Activated naive CD4-positive, alpha-beta T cell treated with anti-CD3 and anti-CD28 coated beads, Interleukin-2, amount 50 U/mL, for 72 hours (primary cell): ENCODE data around the gene FIGLA. TPM values are rescaled to one million over a fixed set of nuclear protein-coding genes. Genes with fewer than 3 reads are reported as not detected.
"Not testable (repeated sequence)": the region's sequence is repeated elsewhere in the genome, so short reads cannot be mapped to it uniquely, and the experiment has no call there.

Source experiments
- ATAC-seq, 2 donors: fragments of 150-1000 bp; cut with Tn5 transposase; 2 replicates each; pipeline ENCODE4 v1.10.0; 2021; ENCODE audit warnings: mild to moderate bottlenecking in 2 of 2, moderate library complexity in 2 of 2
- DNase-seq, 2 donors: peaks; one replicate each; pipeline ENCODE4 v3.0.0; 2021 to 2022; ENCODE audit warnings: low spot score in 2 of 2
- H3K27ac Mint-ChIP-seq, 2 donors: one replicate each; pipeline ENCODE4 v1.8.0; 2022; ENCODE audit warnings: mild to moderate bottlenecking in 2 of 2, mixed read lengths in 2 of 2
- H3K36me3 Mint-ChIP-seq, 2 donors: one replicate each; pipeline ENCODE4 v1.8.0; 2022; ENCODE audit warnings: mixed read lengths in 2 of 2
- H3K9me3 Mint-ChIP-seq, 2 donors: one replicate each; pipeline ENCODE4 v1.8.0; 2022; ENCODE audit warnings: mixed read lengths in 2 of 2
- total RNA-seq, 2 donors: library from RNA; stranded (reverse); gene quantifications; one replicate each; pipeline ENCODE4 v1.2.3, GENCODE V29; 2022

FIGLA gene
- total RNA-seq, 2 donors from 2014 or later = not detected

DNA sequence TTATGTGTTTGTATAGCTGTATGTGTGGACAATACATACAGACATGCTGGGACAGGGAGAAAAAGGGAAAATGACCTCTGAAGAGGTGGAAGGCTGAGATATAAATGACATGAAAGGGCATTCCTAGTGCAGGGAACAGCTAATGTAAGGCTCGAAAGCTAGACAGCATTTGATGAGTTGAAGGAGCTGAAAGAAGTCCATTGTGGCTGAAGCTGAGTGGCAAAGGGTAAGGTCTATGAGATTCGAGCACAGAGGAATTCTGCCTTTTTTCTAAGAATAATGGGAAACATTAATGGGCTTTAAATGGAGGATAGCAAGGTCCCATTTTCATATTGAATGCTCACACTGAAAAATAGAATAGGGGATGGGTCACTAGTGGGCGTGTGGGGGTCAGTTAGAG, 46.0 kb downstream of the FIGLA start:
- peak overlapping the region in 1 of 2 donors; percentile 2 for H3K27ac Mint-ChIP-seq
- H3K9me3 Mint-ChIP-seq = peaks cover 6 to 8% of the 10 kb centered on the region in 2 donors
- no peak for ATAC-seq
- DNase-seq = no peak
- peaks cover 9 to 22% of the 10 kb centered on the region in 2 donors for H3K36me3 Mint-ChIP-seq

DNA sequence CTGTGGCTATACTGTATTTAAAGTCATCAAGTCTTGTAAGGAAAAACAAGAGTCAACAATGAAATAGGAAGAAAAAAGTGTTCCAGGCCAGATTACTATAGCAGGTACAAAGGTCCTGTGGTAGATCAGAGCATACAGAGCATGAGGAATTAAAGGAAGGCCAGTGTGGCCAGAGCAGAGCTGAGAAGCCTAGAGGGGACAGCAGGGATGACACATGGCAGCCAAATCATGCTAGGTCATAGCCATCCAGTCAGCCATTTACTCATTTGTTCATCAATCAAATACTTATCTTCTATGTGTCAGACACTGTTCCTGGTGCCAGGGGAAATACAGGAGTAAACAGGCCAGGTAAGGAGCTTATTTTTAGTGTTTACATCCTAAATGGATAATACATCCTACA, 46.8 kb downstream of the FIGLA start:
- Mint-ChIP-seq H3K27ac (no peak overlapping the region), H3K9me3 (peaks cover 6 to 8% of the 10 kb centered on the region in 2 donors), H3K36me3 (peaks cover 10 to 17% of the 10 kb centered on the region in 2 donors)
- DNase-seq (no peak), ATAC-seq (no peak)

DNA sequence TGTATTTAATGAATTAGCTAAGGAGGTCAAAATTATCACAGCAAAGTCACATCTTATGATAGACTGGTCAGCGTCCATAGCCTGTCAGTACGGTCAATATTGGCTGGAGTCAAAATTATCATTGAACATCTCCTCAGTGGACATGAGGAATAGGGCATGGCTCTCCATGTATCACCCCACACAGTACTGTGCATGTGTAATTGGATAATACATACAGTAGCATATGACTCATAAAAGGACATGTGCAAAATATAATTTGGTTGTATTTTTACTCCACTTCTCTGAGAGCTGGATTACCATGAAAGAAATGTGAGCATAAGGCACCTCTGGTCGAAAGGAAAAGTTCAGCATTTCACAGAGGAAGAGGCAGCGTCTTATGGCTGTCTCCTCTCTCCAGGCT, 47.4 kb downstream of the FIGLA start:
- H3K9me3 Mint-ChIP-seq = peaks cover 6 to 8% of the 10 kb centered on the region in 2 donors
- no peak for ATAC-seq
- H3K27ac Mint-ChIP-seq = no peak overlapping the region
- DNase-seq = no peak
- peaks cover 10 to 11% of the 10 kb centered on the region in 2 donors for H3K36me3 Mint-ChIP-seq

- H3K9me3 Mint-ChIP-seq, H3K36me3 Mint-ChIP-seq, DNase-seq, H3K27ac Mint-ChIP-seq, ATAC-seq: not testable (repeated sequence)
Observed at GRCh38 chr2:70739492-70739891, 51.0 kb downstream of the FIGLA start.

GRCh38 chr2:70738159-70738558, 52.3 kb downstream of the FIGLA start:
- H3K27ac Mint-ChIP-seq = no peak overlapping the region
- ATAC-seq (no peak), DNase-seq (no peak)
- H3K9me3 Mint-ChIP-seq = peaks cover 3 to 4% of the 10 kb centered on the region in 2 donors
- H3K36me3 Mint-ChIP-seq = peaks cover 0 to 4% of the 10 kb centered on the region in 2 donors

GRCh38 chr2:70735071-70735470, 55.4 kb downstream of the FIGLA start:
- ATAC-seq (peak in 1 of 2 donors; percentile 49), DNase-seq (no peak)
- H3K36me3 Mint-ChIP-seq = peaks cover 0 to 4% of the 10 kb centered on the region in 2 donors
- H3K27ac Mint-ChIP-seq = no peak overlapping the region
- peaks cover 3 to 4% of the 10 kb centered on the region in 2 donors for H3K9me3 Mint-ChIP-seq

DNA sequence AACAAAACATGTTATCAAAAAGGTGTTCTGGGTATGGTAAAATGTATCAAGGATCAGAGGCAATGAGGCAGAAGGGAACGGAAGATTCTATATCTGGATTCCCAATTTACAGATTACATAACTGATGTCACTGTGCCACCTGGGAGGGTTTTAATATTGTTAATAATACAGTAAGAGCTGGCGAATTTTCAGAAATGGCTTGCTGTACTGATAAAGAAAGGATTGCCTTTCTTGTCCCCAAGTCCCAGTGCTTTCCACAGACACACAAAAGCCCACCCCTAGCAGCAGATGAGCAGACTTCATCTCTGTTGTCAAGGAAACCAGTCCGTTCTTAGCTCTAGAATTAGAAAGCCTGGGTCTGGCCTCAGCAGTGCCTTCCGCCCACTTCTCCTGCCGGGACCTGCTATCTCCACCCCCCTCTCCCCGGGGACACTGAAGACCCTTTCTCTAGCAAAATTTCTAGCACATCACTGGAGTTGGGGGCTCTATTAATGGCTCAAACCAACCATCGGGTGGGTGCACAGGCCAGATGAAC, 56.7 kb downstream of the FIGLA start:
- H3K27ac Mint-ChIP-seq = no peak overlapping the region
- peaks cover 0 to 4% of the 10 kb centered on the region in 2 donors for H3K9me3 Mint-ChIP-seq
- DNase-seq (no peak), ATAC-seq (no peak)
- H3K36me3 Mint-ChIP-seq = no peaks in the 10 kb centered on the region

DNA sequence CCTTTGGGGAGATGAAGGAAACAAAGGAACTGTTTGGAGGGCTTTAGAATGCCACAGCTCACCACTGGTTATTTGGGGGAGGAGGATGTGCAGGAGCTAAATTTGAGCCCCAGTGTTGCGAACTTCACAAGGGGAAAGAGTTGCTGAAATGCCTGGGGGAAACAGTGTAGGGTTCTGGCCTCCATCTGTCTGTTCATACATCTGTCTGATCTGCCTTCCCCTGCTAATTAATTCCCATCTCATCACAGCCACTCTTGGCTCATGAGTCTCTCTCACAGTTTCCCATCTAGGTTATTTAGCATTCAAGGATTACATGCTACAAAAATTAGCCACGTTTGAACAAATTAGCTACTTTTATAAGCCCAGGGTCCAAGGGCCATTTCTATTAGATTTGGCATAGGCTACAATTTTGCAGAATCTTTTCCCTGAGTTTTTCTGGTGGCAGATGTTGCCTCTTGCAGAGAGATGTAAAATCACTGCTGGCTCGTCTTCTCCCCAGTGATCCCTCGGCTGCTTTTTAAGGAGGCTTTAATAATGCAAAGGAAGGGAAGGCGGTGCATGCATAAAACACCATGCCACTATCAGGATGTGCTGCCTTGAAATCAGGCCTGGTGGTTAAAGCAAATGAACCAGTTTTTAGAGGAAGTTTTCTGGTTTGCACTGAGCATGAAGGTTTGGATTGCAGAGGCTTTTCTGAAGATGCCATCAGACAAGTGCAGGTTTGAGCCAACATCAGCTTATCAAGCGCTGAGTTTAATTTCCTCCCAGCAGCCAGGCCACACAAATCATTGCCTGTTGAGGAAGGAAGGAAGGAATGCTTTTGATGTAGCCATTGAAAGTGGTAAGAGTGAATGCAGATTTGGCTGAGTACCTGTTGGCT, 57.4 kb downstream of the FIGLA start:
- Mint-ChIP-seq H3K9me3 (peaks cover 0 to 4% of the 10 kb centered on the region in 2 donors), H3K27ac (no peak overlapping the region), H3K36me3 (no peaks in the 10 kb centered on the region)
- DNase-seq = no peak
- no peak for ATAC-seq

DNA sequence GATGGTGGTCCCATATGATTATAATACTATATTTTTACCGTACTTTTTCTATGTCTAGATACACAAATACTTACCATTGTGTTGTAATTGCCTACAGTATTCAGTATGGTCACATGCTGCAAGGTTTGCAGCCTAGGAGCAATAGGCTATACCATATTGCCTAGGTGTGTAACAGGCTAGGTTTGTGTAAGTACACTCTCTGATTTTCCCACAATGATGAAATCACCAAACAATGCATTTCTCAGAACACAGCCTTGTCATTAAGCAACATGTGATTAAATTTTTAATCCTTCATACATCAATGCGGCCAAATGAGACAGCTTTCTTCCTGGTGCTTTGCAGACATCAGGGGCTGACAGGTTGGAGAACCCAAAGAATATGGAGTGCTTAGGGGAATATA, 59.7 kb downstream of the FIGLA start:
- H3K27ac Mint-ChIP-seq = no peak overlapping the region

DNA sequence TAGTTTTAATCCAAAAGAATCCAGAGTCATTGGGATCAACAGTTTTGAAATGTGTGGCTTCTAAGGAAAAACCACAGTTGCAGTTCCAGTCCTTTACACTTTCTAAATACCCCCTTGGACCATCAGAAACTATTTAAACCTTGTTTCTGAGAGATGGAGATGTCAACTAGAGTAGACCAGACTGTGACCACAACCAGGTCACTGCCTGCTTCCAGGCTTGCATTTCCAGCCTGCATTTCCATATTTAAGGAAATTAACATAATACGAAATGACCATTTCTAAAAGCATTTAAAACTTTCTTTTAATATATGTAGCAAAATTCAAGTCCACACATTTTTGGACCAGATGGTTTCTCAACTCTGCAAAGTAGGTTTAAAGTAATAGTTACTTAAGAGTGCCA, 60.8 kb downstream of the FIGLA start:
- H3K9me3 Mint-ChIP-seq = no peaks in the 10 kb centered on the region
- DNase-seq (no peak), ATAC-seq (no peak)
- no peak overlapping the region for H3K27ac Mint-ChIP-seq
- no peaks in the 10 kb centered on the region for H3K36me3 Mint-ChIP-seq

More for the DNA sequence above, 59.7 kb downstream of the FIGLA start:
- no peaks in the 10 kb centered on the region for H3K36me3 Mint-ChIP-seq
- ATAC-seq = no peak
- H3K9me3 Mint-ChIP-seq = no peaks in the 10 kb centered on the region
- no peak for DNase-seq

DNA sequence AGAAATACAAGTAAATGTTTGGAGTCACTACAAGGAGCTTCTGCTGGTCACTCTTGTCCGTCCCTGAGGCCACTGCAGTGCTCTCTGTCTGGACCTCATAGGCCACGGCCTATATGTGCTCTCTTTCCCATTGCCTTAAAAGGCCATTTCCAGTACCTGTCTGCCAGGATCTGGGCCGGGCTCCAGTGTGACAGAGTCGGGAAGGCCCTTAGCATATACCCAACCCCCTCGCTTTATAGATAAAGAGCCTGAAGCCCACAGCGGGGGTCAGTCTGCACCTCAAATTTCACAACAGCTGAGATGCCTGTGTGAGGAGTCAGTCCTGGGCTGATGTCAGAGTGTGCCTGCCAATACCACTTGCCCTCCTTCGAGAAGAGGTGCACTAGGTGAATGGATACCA, 62.3 kb downstream of the FIGLA start:
- DNase-seq (no peak), ATAC-seq (no peak)
- Mint-ChIP-seq H3K27ac (no peak overlapping the region), H3K36me3 (no peaks in the 10 kb centered on the region), H3K9me3 (no peaks in the 10 kb centered on the region)

Other genes starting within 250 kb of the FIGLA start
- gene TGFA, start 236.8 kb downstream of the FIGLA start, total RNA-seq = 1 to 10 TPM in 1 of 2 donors, under 1 TPM in 1; 0.19 to 1.8 TPM
- 10 to 100 TPM; 18.3 to 76.0 TPM for gene ADD2, start 22.4 kb downstream of the FIGLA start, total RNA-seq
- 1 to 10 TPM in 1 of 2 donors, not detected in 1; 3.7 TPM for gene CLEC4F, start 30.0 kb upstream of the FIGLA start, total RNA-seq
- not detected for gene CD207, start 45.2 kb upstream of the FIGLA start, total RNA-seq
- under 1 TPM in 1 of 2 donors, not detected in 1; 0.21 TPM for gene VAX2, start 109.9 kb upstream of the FIGLA start, total RNA-seq
- under 1 TPM in 1 of 2 donors, not detected in 1; 0.11 TPM for gene ATP6V1B1, start 145.3 kb upstream of the FIGLA start, total RNA-seq
- under 1 TPM in 1 of 2 donors, not detected in 1; 0.60 TPM for gene ANKRD53, start 188.0 kb upstream of the FIGLA start, total RNA-seq
- 10 to 100 TPM; 12.1 to 53.6 TPM for gene TEX261, start 204.2 kb upstream of the FIGLA start, total RNA-seq